ENCODE results near the gene LUC7L. TPM values are rescaled to one million over a fixed set of nuclear protein-coding genes. Genes with fewer than 3 reads are reported as not detected.
"Not testable (repeated sequence)": the region's sequence is repeated elsewhere in the genome, so short reads cannot be mapped to it uniquely, and the experiment has no call there.

LUC7L gene
- total and polyA plus RNA-seq, 4 donors, result 63.4 to 199 (median 138) TPM

DNA sequence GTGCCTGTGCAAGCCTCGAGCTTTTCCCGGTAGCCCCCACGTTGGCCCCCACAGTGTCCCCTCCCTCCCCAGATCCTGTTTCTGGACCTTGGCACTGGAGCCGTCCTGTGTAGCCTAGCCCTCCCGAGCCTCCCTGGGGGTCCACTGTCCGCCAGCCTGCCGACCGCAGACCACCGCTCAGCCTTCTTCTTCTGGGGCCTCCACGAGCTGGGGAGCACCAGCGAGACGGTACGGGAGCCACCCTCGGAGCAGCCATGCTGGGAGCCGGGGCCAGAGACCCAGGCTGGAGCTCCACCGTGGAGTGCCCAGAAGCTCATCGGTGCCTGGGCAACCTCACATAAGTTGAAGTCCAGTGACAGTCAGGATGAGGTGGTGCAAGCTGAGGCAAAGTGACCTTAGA is 34.7 kb upstream of the LUC7L start:
- Histone ChIP-seq H3K27me3 (ENCODE audit: control insufficient read depth, insufficient read depth, low read length) (no peaks in the 10 kb centered on the region), H3K4me1 (ENCODE audit: control insufficient read depth, insufficient read depth, low read length) (no peaks in the 10 kb centered on the region), H3K4me3 (ENCODE audit: low read depth, low read length) (no peak overlapping the region), H3K36me3 (ENCODE audit: control insufficient read depth, insufficient read depth, low read length) (peaks cover 87% of the 10 kb centered on the region), H3K27ac (ENCODE audit: low read depth, low read length) (no peak overlapping the region), H3K9me3 (ENCODE audit: control insufficient read depth, insufficient read depth, low read length) (no peaks in the 10 kb centered on the region)
- 92% methylated on average over 17 of the region's 17 CpGs for WGBS (ENCODE audit: insufficient coverage)
- no peak for DNase-seq (ENCODE audit: low read depth in 4 of 6, low spot score in 6 of 6)

DNA sequence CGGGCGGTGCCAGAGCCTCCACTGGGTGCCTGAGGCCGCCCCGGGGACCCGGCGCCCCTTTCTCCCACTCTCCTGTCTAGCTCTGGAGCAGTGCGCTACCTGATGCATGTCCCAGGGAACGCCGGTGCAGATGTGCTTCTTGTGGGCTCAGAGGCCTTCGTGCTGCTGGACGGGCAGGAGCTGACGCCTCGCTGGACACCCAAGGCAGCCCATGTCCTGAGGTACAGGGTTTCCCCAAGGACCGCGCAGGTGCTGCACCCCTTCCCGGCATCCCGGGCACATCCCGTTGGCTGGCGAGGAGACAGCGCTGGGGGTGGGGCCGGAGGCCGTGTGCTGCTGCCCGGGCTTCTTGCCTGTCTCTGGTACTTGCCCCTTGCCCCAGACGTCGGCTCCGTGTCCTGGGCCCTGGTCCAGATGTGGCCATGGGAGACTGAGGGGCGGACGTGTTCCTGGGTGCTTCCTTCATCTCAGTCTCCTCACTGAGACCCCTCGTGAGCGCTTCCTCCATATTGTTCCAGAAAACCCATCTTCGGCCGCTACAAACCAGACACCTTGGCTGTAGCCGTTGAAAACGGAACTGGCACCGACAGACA is 34.0 kb upstream of the LUC7L start:
- Histone ChIP-seq H3K27ac (ENCODE audit: low read depth, low read length) (no peak overlapping the region), H3K9me3 (ENCODE audit: control insufficient read depth, insufficient read depth, low read length) (no peaks in the 10 kb centered on the region), H3K4me3 (ENCODE audit: low read depth, low read length) (no peak overlapping the region), H3K27me3 (ENCODE audit: control insufficient read depth, insufficient read depth, low read length) (no peaks in the 10 kb centered on the region), H3K4me1 (ENCODE audit: control insufficient read depth, insufficient read depth, low read length) (no peaks in the 10 kb centered on the region), H3K36me3 (ENCODE audit: control insufficient read depth, insufficient read depth, low read length) (peaks cover 86% of the 10 kb centered on the region)
- WGBS (ENCODE audit: insufficient coverage), result 97% methylated on average over 35 of the region's 35 CpGs
- DNase-seq (ENCODE audit: low read depth in 4 of 6, low spot score in 6 of 6), result no peak

DNA sequence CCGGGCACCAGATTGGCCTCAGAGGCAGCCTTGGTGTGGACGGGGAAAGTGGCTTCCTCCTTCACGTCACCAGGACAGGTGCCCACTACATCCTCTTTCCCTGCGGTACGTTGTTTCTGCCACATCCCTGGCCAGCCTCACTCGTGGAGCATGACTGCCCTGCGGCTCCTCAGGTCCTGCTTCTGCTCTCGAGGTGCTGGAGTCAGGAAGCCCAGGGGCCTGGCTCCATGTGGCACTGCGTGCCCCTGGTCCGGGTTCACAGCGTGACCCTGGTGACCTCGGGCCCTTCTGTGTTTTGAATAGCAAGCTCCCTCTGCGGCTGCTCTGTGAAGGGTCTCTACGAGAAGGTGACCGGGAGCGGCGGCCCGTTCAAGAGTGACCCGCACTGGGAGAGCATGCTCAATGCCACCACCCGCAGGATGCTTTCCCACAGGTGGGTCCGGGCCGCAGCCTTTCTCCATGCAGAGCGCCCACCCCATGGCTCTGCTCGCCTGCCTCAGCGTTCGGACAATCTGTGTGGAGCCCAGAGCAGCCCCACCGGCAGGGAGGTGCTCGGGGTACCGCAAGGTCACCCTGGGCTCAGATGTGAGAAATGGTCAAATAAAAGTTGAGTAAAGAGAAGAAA is 33.0 kb upstream of the LUC7L start:
- no peak for DNase-seq (ENCODE audit: low read depth in 4 of 6, low spot score in 6 of 6)
- H3K27me3 ChIP-seq (ENCODE audit: control insufficient read depth, insufficient read depth, low read length), result no peaks in the 10 kb centered on the region
- no peak overlapping the region for H3K27ac ChIP-seq (ENCODE audit: low read depth, low read length)
- H3K36me3 ChIP-seq (ENCODE audit: control insufficient read depth, insufficient read depth, low read length), result peaks cover 90% of the 10 kb centered on the region
- no peaks in the 10 kb centered on the region for H3K4me1 ChIP-seq (ENCODE audit: control insufficient read depth, insufficient read depth, low read length)
- 93% methylated on average over 29 of the region's 29 CpGs for WGBS (ENCODE audit: insufficient coverage)
- no peak overlapping the region for H3K4me3 ChIP-seq (ENCODE audit: low read depth, low read length)
- no peaks in the 10 kb centered on the region for H3K9me3 ChIP-seq (ENCODE audit: control insufficient read depth, insufficient read depth, low read length)

DNA sequence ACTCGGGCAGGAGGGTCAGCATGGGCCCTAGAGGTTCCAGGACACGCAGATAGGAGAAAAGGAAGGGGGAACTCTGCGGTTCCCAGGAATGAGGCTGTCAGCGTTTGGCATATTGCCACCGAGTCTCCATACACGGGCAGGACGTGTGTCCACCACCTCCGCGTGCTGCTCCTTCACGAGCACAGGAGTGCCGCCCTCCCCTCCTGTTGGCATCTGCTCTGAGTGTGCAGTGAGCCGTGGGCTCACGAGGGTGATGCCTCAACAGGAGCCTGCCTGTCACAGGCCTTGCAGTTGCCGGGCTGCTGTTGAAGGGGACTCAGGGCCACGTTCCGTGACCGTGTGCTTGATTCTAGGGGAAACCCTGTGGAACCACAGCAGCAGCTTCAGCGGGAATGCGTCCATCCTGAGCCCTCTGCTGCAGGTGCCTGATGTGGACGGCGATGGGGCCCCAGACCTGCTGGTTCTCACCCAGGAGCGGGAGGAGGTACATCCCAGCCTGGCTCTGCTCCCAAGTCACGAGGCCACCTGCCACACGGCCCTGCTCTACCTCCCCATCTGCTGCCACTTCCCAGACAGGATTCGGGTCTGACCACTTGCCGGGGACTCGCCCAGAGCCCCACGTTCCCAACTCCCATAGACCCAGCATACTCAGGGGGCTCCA is 31.9 kb upstream of the LUC7L start:
- H3K27me3 ChIP-seq (ENCODE audit: control insufficient read depth, insufficient read depth, low read length), result no peaks in the 10 kb centered on the region
- 85% methylated on average over 25 of the region's 28 CpGs for WGBS (ENCODE audit: insufficient coverage)
- peaks cover 87% of the 10 kb centered on the region for H3K36me3 ChIP-seq (ENCODE audit: control insufficient read depth, insufficient read depth, low read length)
- no peak overlapping the region for H3K4me3 ChIP-seq (ENCODE audit: low read depth, low read length)
- H3K27ac ChIP-seq (ENCODE audit: low read depth, low read length), result no peak overlapping the region
- H3K4me1 ChIP-seq (ENCODE audit: control insufficient read depth, insufficient read depth, low read length), result no peaks in the 10 kb centered on the region
- H3K9me3 ChIP-seq (ENCODE audit: control insufficient read depth, insufficient read depth, low read length), result no peaks in the 10 kb centered on the region
- no peak for DNase-seq (ENCODE audit: low read depth in 4 of 6, low spot score in 6 of 6)

DNA sequence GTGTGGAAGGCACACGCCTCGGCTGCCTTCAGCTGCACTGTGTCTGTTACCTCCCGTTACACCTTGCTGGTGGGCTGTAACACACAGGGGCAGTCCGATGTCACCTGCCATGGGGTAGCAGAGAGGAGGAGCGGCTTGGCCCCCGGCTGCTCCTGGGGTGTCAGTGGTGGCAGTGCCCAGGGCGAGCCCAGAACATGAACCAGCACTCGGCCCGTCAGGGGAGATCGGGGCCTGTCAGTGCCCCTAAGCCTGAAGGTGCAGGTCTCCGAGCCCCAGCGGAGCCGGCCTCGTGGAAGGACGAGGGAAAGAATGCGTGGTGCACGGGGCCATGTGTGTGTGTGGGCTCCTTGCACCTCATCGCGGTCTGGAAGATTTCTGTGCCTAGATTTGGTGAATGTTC is 31.1 kb upstream of the LUC7L start:
- Histone ChIP-seq H3K36me3 (ENCODE audit: control insufficient read depth, insufficient read depth, low read length) (peaks cover 85% of the 10 kb centered on the region), H3K9me3 (ENCODE audit: control insufficient read depth, insufficient read depth, low read length) (no peaks in the 10 kb centered on the region), H3K4me1 (ENCODE audit: control insufficient read depth, insufficient read depth, low read length) (no peaks in the 10 kb centered on the region), H3K27ac (ENCODE audit: low read depth, low read length) (no peak overlapping the region), H3K4me3 (ENCODE audit: low read depth, low read length) (no peak overlapping the region), H3K27me3 (ENCODE audit: control insufficient read depth, insufficient read depth, low read length) (no peaks in the 10 kb centered on the region)
- 98% methylated on average over 16 of the region's 19 CpGs for WGBS (ENCODE audit: insufficient coverage)
- no peak for DNase-seq (ENCODE audit: low read depth in 4 of 6, low spot score in 6 of 6)

DNA sequence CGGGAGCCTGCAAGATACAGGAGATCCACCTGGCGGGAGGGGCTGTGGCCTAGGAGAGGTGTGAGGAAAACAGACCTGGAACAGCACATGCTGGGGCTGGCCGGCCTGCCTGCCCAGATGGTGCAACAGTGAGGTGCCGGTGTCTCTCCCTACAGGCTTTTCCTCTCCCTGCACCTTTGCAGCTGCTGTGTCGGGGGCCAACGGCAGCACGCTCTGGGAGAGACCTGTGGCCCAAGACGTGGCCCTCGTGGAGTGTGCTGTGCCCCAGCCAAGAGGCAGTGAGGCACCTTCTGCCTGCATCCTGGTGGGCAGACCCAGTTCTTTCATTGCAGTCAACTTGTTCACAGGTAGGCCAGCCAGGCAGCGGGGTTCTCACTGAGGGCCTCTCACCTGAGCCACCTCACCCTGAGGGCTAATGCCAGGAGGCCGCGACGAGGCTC is 30.6 kb upstream of the LUC7L start:
- H3K4me3 ChIP-seq (ENCODE audit: low read depth, low read length), result no peak overlapping the region
- H3K4me1 ChIP-seq (ENCODE audit: control insufficient read depth, insufficient read depth, low read length), result no peaks in the 10 kb centered on the region
- H3K27me3 ChIP-seq (ENCODE audit: control insufficient read depth, insufficient read depth, low read length), result no peaks in the 10 kb centered on the region
- no peaks in the 10 kb centered on the region for H3K9me3 ChIP-seq (ENCODE audit: control insufficient read depth, insufficient read depth, low read length)
- WGBS (ENCODE audit: insufficient coverage), result 88% methylated on average over 13 of the region's 13 CpGs
- no peak for DNase-seq (ENCODE audit: low read depth in 4 of 6, low spot score in 6 of 6)
- peaks cover 85% of the 10 kb centered on the region for H3K36me3 ChIP-seq (ENCODE audit: control insufficient read depth, insufficient read depth, low read length)
- no peak overlapping the region for H3K27ac ChIP-seq (ENCODE audit: low read depth, low read length)

DNA sequence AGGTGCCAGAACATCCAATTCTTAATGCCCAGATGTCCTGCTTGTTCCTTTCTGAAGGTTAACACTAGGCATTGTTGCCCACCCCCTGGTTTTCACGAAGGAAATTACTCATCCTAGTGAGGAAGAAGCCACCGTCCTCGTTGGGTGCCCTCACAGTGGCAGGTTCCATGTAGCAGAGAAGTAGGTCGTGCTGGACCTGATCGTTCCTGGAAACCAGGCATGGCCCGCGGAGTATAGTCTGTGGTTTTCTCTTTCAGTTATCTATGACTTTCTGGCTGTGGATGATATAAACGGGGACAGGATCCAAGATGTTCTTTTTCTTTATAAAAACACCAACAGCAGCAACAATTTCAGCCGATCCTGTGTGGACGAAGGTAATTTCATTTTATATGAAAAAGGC is 30.0 kb upstream of the LUC7L start:
- Histone ChIP-seq H3K36me3 (ENCODE audit: control insufficient read depth, insufficient read depth, low read length) (peaks cover 85% of the 10 kb centered on the region), H3K4me1 (ENCODE audit: control insufficient read depth, insufficient read depth, low read length) (no peaks in the 10 kb centered on the region), H3K27me3 (ENCODE audit: control insufficient read depth, insufficient read depth, low read length) (no peaks in the 10 kb centered on the region), H3K27ac (ENCODE audit: low read depth, low read length) (no peak overlapping the region), H3K4me3 (ENCODE audit: low read depth, low read length) (no peak overlapping the region), H3K9me3 (ENCODE audit: control insufficient read depth, insufficient read depth, low read length) (no peaks in the 10 kb centered on the region)
- 86% methylated on average over 6 of the region's 10 CpGs for WGBS (ENCODE audit: insufficient coverage)
- no peak for DNase-seq (ENCODE audit: low read depth in 4 of 6, low spot score in 6 of 6)

DNA sequence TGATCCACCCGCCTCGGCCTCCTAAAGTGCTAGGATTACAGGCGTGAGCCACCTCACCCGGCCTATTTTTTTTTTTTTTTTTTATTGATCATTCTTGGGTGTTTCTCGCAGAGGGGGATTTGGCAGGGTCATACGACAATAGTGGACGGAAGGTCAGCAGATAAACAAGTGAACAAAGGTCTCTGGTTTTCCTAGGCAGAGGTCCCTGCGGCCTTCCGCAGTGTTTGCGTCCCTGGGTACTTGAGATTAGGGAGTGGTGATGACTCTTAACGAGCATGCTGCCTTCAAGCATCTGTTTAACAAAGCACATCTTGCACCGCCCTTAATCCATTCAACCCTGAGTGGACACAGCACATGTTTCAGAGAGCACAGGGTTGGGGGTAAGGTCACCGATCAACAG is 28.8 kb upstream of the LUC7L start:
- not testable (repeated sequence) for H3K27me3 ChIP-seq (ENCODE audit: control insufficient read depth, insufficient read depth, low read length); DNase-seq (ENCODE audit: low read depth in 4 of 6, low spot score in 6 of 6); H3K4me1 ChIP-seq (ENCODE audit: control insufficient read depth, insufficient read depth, low read length); H3K4me3 ChIP-seq (ENCODE audit: low read depth, low read length); H3K27ac ChIP-seq (ENCODE audit: low read depth, low read length); H3K9me3 ChIP-seq (ENCODE audit: control insufficient read depth, insufficient read depth, low read length)
- WGBS (ENCODE audit: insufficient coverage), result no CpG with 5 or more reads among the region's 13 CpGs
- peaks cover 85% of the 10 kb centered on the region for H3K36me3 ChIP-seq (ENCODE audit: control insufficient read depth, insufficient read depth, low read length)

DNA sequence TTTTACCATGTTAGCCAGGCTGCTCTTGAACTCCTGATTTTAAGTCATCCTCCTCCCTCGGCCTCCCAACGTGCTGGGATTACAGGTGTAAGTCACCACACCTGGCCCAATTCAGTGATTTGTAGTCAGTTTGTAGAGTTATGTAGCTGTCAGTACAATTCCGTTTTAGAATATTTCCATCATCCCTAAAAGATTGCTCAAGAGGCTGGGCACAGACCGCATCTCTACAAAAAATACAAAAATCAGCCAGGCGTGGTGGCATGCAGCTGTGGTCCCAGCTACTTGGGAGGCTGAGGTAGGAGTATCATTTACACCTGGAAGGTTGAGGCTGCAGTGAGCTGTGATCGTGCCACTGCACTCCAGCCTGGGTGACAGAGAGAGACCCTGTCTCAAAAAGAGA is 25.9 kb upstream of the LUC7L start:
- no peaks in the 10 kb centered on the region for H3K27me3 ChIP-seq (ENCODE audit: control insufficient read depth, insufficient read depth, low read length)
- DNase-seq (ENCODE audit: low read depth in 4 of 6, low spot score in 6 of 6), result no peak
- H3K4me3 ChIP-seq (ENCODE audit: low read depth, low read length), result no peak overlapping the region
- no peaks in the 10 kb centered on the region for H3K9me3 ChIP-seq (ENCODE audit: control insufficient read depth, insufficient read depth, low read length)
- H3K27ac ChIP-seq (ENCODE audit: low read depth, low read length), result no peak overlapping the region
- H3K4me1 ChIP-seq (ENCODE audit: control insufficient read depth, insufficient read depth, low read length), result no peaks in the 10 kb centered on the region
- 100% methylated on average over 2 of the region's 6 CpGs for WGBS (ENCODE audit: insufficient coverage)
- H3K36me3 ChIP-seq (ENCODE audit: control insufficient read depth, insufficient read depth, low read length), result peaks cover 72% of the 10 kb centered on the region

DNA sequence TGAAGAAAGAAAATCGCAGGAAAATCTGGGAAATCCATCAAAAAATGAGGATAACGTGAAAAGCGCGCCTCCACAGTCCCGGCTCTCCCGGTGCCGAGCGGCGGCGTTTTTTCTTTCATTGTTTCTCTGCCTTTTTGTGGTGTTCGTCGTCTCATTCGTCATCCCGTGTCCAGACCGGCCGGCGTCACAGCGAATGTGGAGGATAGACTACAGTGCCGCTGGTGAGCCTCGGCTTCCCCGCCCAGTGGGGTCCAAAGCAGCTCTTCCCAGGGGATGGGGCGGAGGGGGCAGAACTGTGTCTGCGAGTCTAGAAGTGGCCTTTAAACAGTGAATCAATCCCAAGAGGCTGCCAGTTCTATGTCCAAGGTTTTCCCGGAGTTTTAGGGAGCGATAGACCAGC is 25.2 kb upstream of the LUC7L start:
- Histone ChIP-seq H3K4me3 (ENCODE audit: low read depth, low read length) (no peak overlapping the region), H3K27ac (ENCODE audit: low read depth, low read length) (no peak overlapping the region), H3K4me1 (ENCODE audit: control insufficient read depth, insufficient read depth, low read length) (no peaks in the 10 kb centered on the region), H3K36me3 (ENCODE audit: control insufficient read depth, insufficient read depth, low read length) (peaks cover 71% of the 10 kb centered on the region), H3K9me3 (ENCODE audit: control insufficient read depth, insufficient read depth, low read length) (no peaks in the 10 kb centered on the region), H3K27me3 (ENCODE audit: control insufficient read depth, insufficient read depth, low read length) (no peaks in the 10 kb centered on the region)
- WGBS (ENCODE audit: insufficient coverage), result 57% methylated on average over 25 of the region's 25 CpGs
- no peak for DNase-seq (ENCODE audit: low read depth in 4 of 6, low spot score in 6 of 6)

All from spinal cord (tissue), 10 donors.